AG09309 (cell line): ENCODE measurements around the gene MEGF10.

Experiments used
- DNase-seq: peaks from one replicate; pipeline ENCODE4 v3.0.0-alpha.2; 2010; ENCODE audit warnings: low read depth
- H3K4me3 ChIP-seq: 2 replicates; pipeline ENCODE4 v1.5.1; 2011; ENCODE audit warnings: mild to moderate bottlenecking, low read depth, low read length, moderate library complexity; ENCODE audit not compliant: control insufficient read depth
- TF ChIP-seq, protein P1 (sequence below): IDR thresholded peaks from 2 replicates; pipeline ENCODE4 v1.5.1; 2011; ENCODE audit warnings: mild to moderate bottlenecking, low read depth, low read length, inconsistent platforms; ENCODE audit not compliant: insufficient read depth, control insufficient read depth; ENCODE audit errors: missing control alignments

MEGF10 gene

DNA sequence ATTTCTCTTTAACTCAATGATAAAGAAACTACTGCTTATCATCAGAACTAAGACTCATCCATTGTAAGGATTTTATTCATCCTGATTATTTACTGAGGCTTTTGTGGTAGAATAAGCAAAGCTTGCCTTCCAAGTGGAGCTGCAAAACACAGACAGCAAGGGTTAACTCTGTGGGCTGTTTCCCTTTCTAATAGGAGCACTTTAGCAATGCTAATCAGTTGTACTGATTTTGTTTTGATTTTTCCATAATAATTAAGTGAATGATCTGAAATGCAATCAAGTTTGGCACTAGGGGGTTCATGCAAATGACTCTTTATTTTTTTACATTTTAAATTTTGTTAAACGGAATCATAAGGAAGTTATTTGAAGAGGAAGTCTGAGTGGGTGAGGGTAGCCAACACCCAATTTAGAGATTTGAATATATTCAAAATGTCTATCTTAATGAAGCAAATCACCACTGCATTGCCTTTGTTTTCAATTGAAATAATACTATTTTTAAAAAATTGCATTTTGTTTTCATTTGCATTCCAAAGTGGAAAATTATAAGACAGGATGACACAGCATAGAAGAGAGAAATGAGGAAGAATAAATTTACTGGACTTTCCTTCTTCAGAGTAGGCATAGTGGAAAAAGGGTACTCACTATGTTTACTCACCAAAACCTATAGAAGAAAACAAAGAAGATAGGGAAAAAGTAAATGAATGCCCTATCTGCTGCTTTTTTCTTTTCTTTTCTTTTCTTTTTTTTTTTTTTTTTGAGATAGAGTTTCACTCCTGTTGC, 36.6 kb downstream of the MEGF10 start:
- TF ChIP-seq, protein P1, sequence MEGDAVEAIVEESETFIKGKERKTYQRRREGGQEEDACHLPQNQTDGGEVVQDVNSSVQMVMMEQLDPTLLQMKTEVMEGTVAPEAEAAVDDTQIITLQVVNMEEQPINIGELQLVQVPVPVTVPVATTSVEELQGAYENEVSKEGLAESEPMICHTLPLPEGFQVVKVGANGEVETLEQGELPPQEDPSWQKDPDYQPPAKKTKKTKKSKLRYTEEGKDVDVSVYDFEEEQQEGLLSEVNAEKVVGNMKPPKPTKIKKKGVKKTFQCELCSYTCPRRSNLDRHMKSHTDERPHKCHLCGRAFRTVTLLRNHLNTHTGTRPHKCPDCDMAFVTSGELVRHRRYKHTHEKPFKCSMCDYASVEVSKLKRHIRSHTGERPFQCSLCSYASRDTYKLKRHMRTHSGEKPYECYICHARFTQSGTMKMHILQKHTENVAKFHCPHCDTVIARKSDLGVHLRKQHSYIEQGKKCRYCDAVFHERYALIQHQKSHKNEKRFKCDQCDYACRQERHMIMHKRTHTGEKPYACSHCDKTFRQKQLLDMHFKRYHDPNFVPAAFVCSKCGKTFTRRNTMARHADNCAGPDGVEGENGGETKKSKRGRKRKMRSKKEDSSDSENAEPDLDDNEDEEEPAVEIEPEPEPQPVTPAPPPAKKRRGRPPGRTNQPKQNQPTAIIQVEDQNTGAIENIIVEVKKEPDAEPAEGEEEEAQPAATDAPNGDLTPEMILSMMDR = no peak
- no peak for DNase-seq
- H3K4me3 ChIP-seq = no peak overlapping the region

DNA sequence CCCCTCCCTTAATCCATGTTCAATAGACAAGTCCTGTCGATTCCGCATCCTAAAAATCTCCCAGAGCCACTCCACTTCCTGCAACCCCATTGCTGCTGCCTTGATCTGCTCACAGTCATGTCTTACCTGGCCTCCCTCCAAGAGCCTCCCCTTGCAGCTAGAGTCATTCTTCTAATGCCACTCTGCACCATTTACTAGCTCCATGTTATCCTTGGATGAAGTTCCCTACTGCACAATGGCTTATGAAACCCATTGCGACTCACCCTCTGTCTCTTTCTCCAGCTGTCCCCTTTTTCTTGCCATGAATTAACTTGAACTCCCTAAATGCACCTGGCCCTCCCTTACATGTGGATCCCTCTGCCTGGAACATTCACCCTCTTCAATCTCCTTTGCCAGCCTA, 39.5 kb downstream of the MEGF10 start:
- DNase-seq = no peak

DNA sequence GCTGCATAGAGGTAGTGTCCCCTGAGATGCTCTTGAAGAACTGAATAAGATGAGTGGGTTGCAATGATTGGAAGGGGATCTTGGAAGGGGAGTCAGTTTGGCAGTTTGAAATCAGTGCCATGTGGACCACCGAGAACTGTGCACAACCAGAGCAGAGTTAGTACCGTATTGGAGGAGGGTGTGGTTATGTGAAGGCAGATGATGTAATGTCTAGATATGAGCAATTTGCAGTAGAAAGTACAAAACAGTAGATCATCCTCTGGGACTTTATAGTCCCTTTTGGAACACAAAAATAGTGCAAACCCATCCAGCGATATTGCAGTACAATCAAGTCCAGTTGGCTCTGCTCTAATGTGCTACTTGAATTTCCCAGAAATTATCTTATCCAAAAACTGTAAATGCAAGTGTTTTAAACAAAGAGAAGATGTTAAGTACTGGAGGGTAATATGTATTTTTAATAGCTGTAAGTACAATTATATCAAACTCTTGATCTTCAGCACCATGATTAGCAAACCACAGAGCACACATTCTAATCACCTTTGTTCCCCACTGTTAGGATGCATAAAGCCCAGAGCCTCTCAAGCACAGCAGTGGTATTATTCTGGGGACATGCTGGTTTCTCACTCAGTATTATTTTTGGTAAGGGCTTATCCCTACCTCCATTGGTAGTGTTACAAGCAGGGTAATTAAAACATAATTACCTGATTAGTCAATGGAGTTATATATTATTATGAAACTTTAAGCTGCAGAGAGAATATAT, 41.5 kb downstream of the MEGF10 start:
- H3K4me3 ChIP-seq = no peak overlapping the region
- DNase-seq = no peak
- TF ChIP-seq, protein P1 = no peak

More for the DNA sequence above, 39.5 kb downstream of the MEGF10 start:
- TF ChIP-seq, protein P1 = no peak
- H3K4me3 ChIP-seq = no peak overlapping the region

DNA sequence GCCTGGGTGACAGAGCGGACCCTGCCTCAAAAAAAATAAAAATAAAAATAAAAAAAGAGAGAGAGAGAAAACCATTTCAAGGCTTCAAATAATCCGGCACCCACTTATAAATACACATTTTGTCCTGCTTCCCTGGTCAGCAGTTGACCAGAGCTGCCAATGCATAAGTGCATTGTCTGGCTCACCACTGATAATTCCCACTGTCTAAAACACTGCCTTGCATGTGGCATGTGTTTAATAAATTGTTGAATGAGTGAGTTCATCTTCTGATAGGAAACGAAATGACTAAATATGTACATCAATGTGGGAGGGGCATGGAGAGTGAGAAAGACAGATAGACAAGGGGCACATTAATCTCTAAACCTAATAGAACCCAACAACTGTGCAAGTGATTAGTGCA, 42.9 kb downstream of the MEGF10 start:
- no peak for DNase-seq
- TF ChIP-seq, protein P1 = no peak
- no peak overlapping the region for H3K4me3 ChIP-seq

DNA sequence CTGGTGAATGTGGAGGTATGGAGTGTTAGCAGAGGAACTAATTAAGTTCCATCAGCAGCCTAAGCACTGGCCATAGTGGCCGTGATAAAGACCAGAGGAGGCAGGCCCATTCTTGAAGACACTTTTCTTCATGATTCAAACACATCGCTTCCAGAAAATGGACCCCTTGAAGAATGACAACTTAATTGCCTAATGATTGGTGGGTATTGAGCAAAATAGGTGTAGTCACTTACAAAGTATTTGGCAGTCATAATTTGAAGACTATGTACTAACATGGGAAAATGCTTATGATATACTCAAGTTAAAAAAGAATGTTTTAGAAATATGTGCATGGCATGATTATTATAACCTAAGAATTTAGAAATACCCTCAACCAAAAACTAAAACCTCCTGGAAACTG, 44.8 kb downstream of the MEGF10 start:
- DNase-seq = no peak
- TF ChIP-seq, protein P1 = no peak
- no peak overlapping the region for H3K4me3 ChIP-seq

DNA sequence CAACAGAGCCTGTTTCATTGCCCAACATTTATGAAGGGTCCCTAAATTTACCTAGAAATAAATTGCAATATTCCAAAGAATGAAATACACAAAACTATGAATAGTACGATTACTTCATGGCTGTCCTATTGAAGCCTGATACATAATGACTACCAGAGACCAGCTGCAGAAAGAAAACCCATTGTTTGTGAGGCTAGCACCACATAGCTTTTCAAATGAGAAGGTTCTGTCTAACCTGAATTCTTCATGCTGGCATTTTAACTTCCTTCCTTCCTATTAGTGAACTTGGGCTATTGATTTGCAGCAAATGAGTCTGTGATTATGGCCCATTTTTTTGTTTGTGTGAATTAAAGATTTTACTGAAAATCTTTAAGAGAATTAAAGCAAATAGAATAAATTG, 47.3 kb downstream of the MEGF10 start:
- H3K4me3 ChIP-seq = no peak overlapping the region
- DNase-seq = no peak
- TF ChIP-seq, protein P1 = no peak
